ENCODE data around the gene TM6SF1.

GRCh38 chr15:83088876-83089275 is 18.6 kb upstream of the TM6SF1 start:
- TF ChIP-seq ZNF174 (CRISPR knock-in tag; IDR thresholded peaks at IDR 0.05) (no peak), MAFK (IDR thresholded peaks at IDR 0.05; ENCODE audit: low read length) (no peak)

Data from K562 (cell line).